Omental fat pad (tissue), 4 donors: Measurements from ENCODE around the gene VPS36. TPM values are rescaled to one million over a fixed set of nuclear protein-coding genes. Genes with fewer than 3 reads are reported as not detected.

Experiments
- ATAC-seq: fragments of 150-250 bp; one replicate; pipeline ENCODE4 v1.9.1; 2016; ENCODE audit warnings: mild to moderate bottlenecking, moderate library complexity; ENCODE audit not compliant: low FRiP score
- DNase-seq: peaks from one replicate; pipeline ENCODE4 v3.0.0-alpha.2; 2019; ENCODE audit warnings: low spot score
- CTCF ChIP-seq, 3 donors: fragments of 450-650 bp; IDR thresholded peaks; one replicate each; pipeline ENCODE4 v1.5.1; 2016 to 2017; ENCODE audit warnings: antibody characterized with exemption in 3 of 3, mild to moderate bottlenecking in 3 of 3, moderate library complexity in 2 of 3
- total RNA-seq, 4 donors: library from RNA; depleted of rRNA; stranded (reverse); fragments of >200 nt; gene quantifications; one replicate each; pipeline ENCODE4 v1.1.0, GENCODE V29; 2016

Gene VPS36
- total RNA-seq, 4 donors from 2014 or later = 32.2 to 59.4 (median 46.5) TPM

- no peak for TF ChIP-seq CTCF (IDR thresholded peaks at IDR 0.05)
Measured at GRCh38 chr13:52393572-52394357, 56.7 kb downstream of the VPS36 start.

GRCh38 chr13:52387721-52388120, 62.7 kb downstream of the VPS36 start:
- DNase-seq (no peak), ATAC-seq (no peak)
- TF ChIP-seq CTCF (IDR thresholded peaks at IDR 0.05) = no peak

More at GRCh38 chr13:52393572-52394357, 56.7 kb downstream of the VPS36 start:
- ATAC-seq = no peak
- DNase-seq = no peak

- no peak for TF ChIP-seq CTCF (IDR thresholded peaks at IDR 0.05)
- ATAC-seq (no peak), DNase-seq (no peak)
Measured at GRCh38 chr13:52385870-52386269, 64.6 kb downstream of the VPS36 start.

- ATAC-seq (no peak), DNase-seq (no peak)
- TF ChIP-seq CTCF (IDR thresholded peaks at IDR 0.05) = no peak
Measured at GRCh38 chr13:52383366-52383765, 67.1 kb downstream of the VPS36 start.

GRCh38 chr13:52378312-52378711, 72.1 kb downstream of the VPS36 start:
- DNase-seq (no peak), ATAC-seq (no peak)
- no peak for TF ChIP-seq CTCF (IDR thresholded peaks at IDR 0.05)

GRCh38 chr13:52377898-52378297, 72.5 kb downstream of the VPS36 start:
- DNase-seq = no peak
- ATAC-seq = no peak
- no peak for TF ChIP-seq CTCF (IDR thresholded peaks at IDR 0.05)

- no peak for ATAC-seq
- TF ChIP-seq CTCF (IDR thresholded peaks at IDR 0.05) = no peak
- DNase-seq = no peak
Measured at GRCh38 chr13:52374873-52375411, 75.5 kb downstream of the VPS36 start.
